Measurements from ENCODE around the gene RPS19. TPM values are rescaled to one million over a fixed set of nuclear protein-coding genes. Genes with fewer than 3 reads are reported as not detected.

The RPS19 gene
- total and polyA plus RNA-seq, 10 of the 15 experiments (the other 5 are each of a cell fraction or from before 2014, with no cell fraction given), result 2,615 to 5,578 (median 4,127) TPM

DNA sequence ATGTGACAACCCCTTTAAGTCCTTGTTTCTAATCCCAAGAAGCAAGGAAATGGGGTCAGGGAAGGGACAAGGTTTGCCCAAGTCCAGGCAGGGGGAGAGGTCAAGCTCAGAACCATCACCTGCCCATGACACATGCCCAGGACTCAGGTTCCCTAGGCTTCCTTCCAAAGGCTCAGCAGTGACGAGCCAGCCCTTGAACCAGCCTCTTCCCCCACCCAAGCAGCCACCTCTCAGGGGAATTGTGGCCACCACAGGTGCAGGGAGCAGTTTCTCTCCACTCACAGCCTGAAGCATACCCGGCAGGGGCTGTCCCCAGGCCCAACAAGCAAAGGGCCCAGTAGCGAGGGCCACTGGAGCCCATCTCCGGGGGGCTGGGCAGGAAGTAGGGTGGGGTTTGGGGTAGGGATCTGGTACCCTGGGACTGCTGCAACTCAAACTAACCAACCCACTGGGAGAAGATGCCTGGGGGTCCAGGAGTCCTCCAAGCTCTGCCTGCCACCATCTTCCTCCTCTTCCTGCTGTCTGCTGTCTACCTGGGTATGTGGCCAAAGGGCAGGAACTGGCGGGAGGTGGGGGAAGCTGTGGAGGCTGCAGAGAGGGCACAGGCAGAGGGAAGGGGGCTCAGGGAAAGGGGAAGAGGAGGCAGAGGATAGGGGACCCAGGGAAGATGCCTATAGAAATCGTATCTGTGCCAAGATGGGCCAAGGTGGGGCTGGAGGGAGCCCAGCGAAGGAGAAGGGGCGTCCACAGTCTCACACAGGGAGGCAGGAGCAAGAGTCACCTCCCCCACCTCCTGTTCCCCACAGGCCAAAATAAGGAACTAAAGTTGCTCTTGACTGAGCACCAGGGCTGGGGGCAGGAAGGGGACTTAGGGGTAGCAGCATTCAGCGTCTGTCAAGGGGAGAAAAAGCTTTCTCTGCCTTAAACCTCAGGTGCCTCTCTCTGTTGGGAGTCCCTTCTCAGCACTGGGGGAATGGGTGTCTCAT lies 17.1 kb downstream of the RPS19 start, which contains the start of gene CD79A (continued):
- TF ChIP-seq, protein P1, sequence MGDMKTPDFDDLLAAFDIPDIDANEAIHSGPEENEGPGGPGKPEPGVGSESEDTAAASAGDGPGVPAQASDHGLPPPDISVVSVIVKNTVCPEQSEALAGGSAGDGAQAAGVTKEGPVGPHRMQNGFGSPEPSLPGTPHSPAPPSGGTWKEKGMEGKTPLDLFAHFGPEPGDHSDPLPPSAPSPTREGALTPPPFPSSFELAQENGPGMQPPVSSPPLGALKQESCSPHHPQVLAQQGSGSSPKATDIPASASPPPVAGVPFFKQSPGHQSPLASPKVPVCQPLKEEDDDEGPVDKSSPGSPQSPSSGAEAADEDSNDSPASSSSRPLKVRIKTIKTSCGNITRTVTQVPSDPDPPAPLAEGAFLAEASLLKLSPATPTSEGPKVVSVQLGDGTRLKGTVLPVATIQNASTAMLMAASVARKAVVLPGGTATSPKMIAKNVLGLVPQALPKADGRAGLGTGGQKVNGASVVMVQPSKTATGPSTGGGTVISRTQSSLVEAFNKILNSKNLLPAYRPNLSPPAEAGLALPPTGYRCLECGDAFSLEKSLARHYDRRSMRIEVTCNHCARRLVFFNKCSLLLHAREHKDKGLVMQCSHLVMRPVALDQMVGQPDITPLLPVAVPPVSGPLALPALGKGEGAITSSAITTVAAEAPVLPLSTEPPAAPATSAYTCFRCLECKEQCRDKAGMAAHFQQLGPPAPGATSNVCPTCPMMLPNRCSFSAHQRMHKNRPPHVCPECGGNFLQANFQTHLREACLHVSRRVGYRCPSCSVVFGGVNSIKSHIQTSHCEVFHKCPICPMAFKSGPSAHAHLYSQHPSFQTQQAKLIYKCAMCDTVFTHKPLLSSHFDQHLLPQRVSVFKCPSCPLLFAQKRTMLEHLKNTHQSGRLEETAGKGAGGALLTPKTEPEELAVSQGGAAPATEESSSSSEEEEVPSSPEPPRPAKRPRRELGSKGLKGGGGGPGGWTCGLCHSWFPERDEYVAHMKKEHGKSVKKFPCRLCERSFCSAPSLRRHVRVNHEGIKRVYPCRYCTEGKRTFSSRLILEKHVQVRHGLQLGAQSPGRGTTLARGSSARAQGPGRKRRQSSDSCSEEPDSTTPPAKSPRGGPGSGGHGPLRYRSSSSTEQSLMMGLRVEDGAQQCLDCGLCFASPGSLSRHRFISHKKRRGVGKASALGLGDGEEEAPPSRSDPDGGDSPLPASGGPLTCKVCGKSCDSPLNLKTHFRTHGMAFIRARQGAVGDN (IDR thresholded peaks at IDR 0.05), result peak; percentile 65
- no peak for TF ChIP-seq SREBF2 (IDR thresholded peaks at IDR 0.05; ENCODE audit: low read length)
- peak; percentile 87 for TF ChIP-seq NR2F1 (conservative IDR thresholded peaks at IDR 0.05)
- peak; percentile 96 to 97 for TF ChIP-seq IKZF2 (IDR thresholded peaks at IDR 0.05)
- TF ChIP-seq RB1 (IDR thresholded peaks at IDR 0.05; ENCODE audit: borderline replicate concordance), result peak; percentile 75
- TF ChIP-seq YY1 (IDR thresholded peaks at IDR 0.05; ENCODE audit: low read depth, low read length), result 0 out of 2 replicates have a peak, but pooled peaks have one; percentile 32
- no peak for TF ChIP-seq MYC (IDR thresholded peaks at IDR 0.05; ENCODE audit: insufficient read depth, insufficient read length, insufficient replicate concordance, low read length, severe bottlenecking)
- TF ChIP-seq, protein P2, sequence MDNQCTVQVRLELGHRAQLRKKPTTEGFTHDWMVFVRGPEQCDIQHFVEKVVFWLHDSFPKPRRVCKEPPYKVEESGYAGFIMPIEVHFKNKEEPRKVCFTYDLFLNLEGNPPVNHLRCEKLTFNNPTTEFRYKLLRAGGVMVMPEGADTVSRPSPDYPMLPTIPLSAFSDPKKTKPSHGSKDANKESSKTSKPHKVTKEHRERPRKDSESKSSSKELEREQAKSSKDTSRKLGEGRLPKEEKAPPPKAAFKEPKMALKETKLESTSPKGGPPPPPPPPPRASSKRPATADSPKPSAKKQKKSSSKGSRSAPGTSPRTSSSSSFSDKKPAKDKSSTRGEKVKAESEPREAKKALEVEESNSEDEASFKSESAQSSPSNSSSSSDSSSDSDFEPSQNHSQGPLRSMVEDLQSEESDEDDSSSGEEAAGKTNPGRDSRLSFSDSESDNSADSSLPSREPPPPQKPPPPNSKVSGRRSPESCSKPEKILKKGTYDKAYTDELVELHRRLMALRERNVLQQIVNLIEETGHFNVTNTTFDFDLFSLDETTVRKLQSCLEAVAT (IDR thresholded peaks at IDR 0.05), result peak; percentile 79
- no peak for TF ChIP-seq STAT1 (conservative IDR thresholded peaks at IDR 0.05)
- TF ChIP-seq POLR2A (IDR thresholded peaks at IDR 0.05; ENCODE audit: low read depth, low read length), result peak; percentile 80
- peak; percentile 70 to 86; a peak in 3 of 4 replicates for TF ChIP-seq EP300 (IDR thresholded peaks at IDR 0.05; ENCODE audit: borderline replicate concordance in 1 of 2, control insufficient read depth in 1 of 2, low read depth in 2 of 2, low read length in 2 of 2)
- 0 out of 2 replicates have a peak, but pooled peaks have one; percentile 65 for TF ChIP-seq POLR2AphosphoS2 (IDR thresholded peaks at IDR 0.05; ENCODE audit: low read depth, low read length)
- TF ChIP-seq ESRRA (IDR thresholded peaks at IDR 0.05; ENCODE audit: low read length), result no peak
- TF ChIP-seq, protein P3, sequence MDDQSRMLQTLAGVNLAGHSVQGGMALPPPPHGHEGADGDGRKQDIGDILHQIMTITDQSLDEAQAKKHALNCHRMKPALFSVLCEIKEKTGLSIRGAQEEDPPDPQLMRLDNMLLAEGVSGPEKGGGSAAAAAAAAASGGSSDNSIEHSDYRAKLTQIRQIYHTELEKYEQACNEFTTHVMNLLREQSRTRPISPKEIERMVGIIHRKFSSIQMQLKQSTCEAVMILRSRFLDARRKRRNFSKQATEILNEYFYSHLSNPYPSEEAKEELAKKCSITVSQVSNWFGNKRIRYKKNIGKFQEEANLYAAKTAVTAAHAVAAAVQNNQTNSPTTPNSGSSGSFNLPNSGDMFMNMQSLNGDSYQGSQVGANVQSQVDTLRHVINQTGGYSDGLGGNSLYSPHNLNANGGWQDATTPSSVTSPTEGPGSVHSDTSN (IDR thresholded peaks at IDR 0.05; ENCODE audit: insufficient replicate concordance, low read depth, low read length), result peak; percentile 14
- no peak for TF ChIP-seq ZNF622 (IDR thresholded peaks at IDR 0.05)
- TF ChIP-seq SREBF1 (IDR thresholded peaks at IDR 0.05; ENCODE audit: low read length), result no peak
- no peak for TF ChIP-seq ZNF207 (IDR thresholded peaks at IDR 0.05; ENCODE audit: borderline replicate concordance)
- TF ChIP-seq, protein P4, sequence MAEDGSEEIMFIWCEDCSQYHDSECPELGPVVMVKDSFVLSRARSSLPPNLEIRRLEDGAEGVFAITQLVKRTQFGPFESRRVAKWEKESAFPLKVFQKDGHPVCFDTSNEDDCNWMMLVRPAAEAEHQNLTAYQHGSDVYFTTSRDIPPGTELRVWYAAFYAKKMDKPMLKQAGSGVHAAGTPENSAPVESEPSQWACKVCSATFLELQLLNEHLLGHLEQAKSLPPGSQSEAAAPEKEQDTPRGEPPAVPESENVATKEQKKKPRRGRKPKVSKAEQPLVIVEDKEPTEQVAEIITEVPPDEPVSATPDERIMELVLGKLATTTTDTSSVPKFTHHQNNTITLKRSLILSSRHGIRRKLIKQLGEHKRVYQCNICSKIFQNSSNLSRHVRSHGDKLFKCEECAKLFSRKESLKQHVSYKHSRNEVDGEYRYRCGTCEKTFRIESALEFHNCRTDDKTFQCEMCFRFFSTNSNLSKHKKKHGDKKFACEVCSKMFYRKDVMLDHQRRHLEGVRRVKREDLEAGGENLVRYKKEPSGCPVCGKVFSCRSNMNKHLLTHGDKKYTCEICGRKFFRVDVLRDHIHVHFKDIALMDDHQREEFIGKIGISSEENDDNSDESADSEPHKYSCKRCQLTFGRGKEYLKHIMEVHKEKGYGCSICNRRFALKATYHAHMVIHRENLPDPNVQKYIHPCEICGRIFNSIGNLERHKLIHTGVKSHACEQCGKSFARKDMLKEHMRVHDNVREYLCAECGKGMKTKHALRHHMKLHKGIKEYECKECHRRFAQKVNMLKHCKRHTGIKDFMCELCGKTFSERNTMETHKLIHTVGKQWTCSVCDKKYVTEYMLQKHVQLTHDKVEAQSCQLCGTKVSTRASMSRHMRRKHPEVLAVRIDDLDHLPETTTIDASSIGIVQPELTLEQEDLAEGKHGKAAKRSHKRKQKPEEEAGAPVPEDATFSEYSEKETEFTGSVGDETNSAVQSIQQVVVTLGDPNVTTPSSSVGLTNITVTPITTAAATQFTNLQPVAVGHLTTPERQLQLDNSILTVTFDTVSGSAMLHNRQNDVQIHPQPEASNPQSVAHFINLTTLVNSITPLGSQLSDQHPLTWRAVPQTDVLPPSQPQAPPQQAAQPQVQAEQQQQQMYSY (CRISPR knock-in tag; IDR thresholded peaks at IDR 0.05), result no peak; the same call in 1 of the 2 replicates

Measured in GM12878 (cell line).